ENCODE measurements around the gene WASHC2A. TPM values are rescaled to one million over a fixed set of nuclear protein-coding genes. Genes with fewer than 3 reads are reported as not detected.
A peak's percentile ranks its signal among the peaks of the same experiment; 100 is the strongest.
"Not testable (repeated sequence)": the region's sequence is repeated elsewhere in the genome, so short reads cannot be mapped to it uniquely, and the experiment has no call there.

WASHC2A gene, protein sequence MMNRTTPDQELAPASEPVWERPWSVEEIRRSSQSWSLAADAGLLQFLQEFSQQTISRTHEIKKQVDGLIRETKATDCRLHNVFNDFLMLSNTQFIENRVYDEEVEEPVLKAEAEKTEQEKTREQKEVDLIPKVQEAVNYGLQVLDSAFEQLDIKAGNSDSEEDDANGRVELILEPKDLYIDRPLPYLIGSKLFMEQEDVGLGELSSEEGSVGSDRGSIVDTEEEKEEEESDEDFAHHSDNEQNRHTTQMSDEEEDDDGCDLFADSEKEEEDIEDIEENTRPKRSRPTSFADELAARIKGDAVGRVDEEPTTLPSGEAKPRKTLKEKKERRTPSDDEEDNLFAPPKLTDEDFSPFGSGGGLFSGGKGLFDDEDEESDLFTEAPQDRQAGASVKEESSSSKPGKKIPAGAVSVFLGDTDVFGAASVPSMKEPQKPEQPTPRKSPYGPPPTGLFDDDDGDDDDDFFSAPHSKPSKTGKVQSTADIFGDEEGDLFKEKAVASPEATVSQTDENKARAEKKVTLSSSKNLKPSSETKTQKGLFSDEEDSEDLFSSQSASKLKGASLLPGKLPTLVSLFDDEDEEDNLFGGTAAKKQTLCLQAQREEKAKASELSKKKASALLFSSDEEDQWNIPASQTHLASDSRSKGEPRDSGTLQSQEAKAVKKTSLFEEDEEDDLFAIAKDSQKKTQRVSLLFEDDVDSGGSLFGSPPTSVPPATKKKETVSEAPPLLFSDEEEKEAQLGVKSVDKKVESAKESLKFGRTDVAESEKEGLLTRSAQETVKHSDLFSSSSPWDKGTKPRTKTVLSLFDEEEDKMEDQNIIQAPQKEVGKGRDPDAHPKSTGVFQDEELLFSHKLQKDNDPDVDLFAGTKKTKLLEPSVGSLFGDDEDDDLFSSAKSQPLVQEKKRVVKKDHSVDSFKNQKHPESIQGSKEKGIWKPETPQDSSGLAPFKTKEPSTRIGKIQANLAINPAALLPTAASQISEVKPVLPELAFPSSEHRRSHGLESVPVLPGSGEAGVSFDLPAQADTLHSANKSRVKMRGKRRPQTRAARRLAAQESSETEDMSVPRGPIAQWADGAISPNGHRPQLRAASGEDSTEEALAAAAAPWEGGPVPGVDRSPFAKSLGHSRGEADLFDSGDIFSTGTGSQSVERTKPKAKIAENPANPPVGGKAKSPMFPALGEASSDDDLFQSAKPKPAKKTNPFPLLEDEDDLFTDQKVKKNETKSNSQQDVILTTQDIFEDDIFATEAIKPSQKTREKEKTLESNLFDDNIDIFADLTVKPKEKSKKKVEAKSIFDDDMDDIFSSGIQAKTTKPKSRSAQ (N-terminal part only)
- total RNA-seq, result 10 to 100 TPM; 20.1 to 64.2 (median 36.7) TPM
- 10 to 100 TPM; 13.8 to 21.0 TPM for polyA plus RNA-seq
- long read RNA-seq, donor 1, full-length matches to known transcripts, result 29 of 106 reads
- long read RNA-seq, donor 1, partial matches to known transcripts, result 39 of 106 reads
- long read RNA-seq, donor 1, other reads (novel, unspliced or antisense), result 38 of 106 reads
- long read RNA-seq, donor 2, full-length matches to known transcripts, result 18 of 112 reads
- long read RNA-seq, donor 2, partial matches to known transcripts, result 64 of 112 reads
- long read RNA-seq, donor 2, other reads (novel, unspliced or antisense), result 30 of 112 reads
- long read RNA-seq, donor 3, full-length matches to known transcripts, result 43 of 99 reads
- long read RNA-seq, donor 3, partial matches to known transcripts, result 33 of 99 reads
- long read RNA-seq, donor 3, other reads (novel, unspliced or antisense), result 23 of 99 reads

DNA sequence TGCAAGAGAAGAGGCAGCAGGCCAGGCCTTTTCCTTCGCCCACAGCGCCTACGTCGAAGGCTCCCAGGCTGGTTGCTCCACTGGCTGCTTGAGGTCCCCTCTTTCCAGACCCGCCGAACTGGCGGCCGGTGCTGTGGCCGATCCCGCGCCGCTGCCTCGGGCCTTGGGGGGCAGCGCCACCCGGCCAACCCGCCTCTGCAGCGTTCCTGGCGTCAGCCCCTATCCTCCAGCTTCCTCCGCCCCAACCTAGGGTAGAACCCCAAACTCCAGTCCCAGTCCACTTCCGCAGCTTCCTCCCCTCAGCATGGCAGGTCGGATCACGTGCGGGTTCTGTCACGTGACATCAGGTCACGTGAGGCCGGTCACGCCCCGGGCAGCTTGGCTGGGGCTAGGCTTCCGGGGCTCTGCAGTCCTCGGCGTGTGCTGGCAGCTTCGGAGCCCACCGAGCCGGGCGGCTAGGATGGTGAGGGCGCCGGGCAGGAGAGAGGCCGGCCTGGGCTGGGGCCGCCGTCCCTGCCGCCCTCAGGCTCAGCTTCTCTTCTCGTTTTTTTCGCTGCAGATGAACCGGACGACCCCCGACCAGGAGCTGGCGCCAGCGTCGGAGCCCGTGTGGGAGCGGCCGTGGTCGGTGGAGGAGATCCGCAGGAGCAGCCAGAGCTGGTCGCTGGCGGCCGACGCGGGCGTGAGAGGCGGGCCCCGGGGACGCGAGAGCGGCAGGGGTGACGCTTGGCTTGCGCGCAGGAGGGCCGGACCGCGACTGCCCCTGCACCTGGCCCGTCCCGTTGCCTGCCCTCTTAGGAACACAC is at the start of gene WASHC2A:
Gene WASHC2A, plus strand, starts transcription at position 409 of the 806 bp plus-strand sequence. Its CDS starts 52 bp downstream, at position 461.
- 0% methylated on average over 4 to 54 of the region's 73 CpGs for WGBS, 4 donors

DNA sequence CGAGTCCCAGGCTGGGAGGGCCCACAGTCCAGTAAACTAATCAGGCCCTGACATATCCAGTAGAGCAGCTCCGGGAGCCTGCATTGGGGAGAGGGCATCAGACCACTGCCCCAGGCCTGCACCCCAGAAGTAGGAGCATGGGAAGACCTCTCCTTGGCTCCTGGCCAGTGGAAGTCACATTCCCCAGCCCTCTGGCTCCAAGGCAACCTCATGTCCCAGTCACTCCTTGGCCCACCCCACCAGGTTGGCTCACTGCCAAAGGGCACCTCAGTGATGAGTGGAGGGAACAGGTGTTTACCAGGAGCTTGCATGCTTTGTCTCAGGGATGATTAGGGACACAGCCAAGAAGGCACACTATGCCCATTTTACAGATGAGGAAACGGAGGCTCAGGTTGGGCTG is 48.5 kb upstream of the WASHC2A start:
- H3K27ac ChIP-seq; intact Hi-C loops (cut with DNase I); H3K9me3 ChIP-seq; H3K4me1 ChIP-seq; H3K27me3 ChIP-seq; ATAC-seq; H3K4me3 ChIP-seq; DNase-seq; H3K36me3 ChIP-seq: not testable (repeated sequence)
- WGBS, 4 donors, result 87 to 93% (median 92%) methylated on average over 3 of the region's 3 CpGs; no CpG with 5 or more reads in 1 of the 4 donors

More for the DNA sequence above, at the start of gene WASHC2A:
- DNase-seq (peak; percentile 91 to 96 (median 93)), ATAC-seq (peak; percentile 94 to 99 (median 99))
- H3K27me3 ChIP-seq; H3K9me3 ChIP-seq; intact Hi-C loops (cut with DNase I): not testable (repeated sequence)
- H3K36me3 ChIP-seq, result peaks cover 0 to 15% (median 2%) of the 10 kb centered on the region in 9 donors
- H3K27ac ChIP-seq, result peak within 1 kb of the TSS in 11 of 12 donors; percentile 69 to 83 (median 78)
- H3K4me3 ChIP-seq, result peak within 1 kb of the TSS; percentile 63 to 90 (median 81)
- H3K4me1 ChIP-seq, result peaks cover 0 to 14% (median 5%) of the 10 kb centered on the region in 12 donors
- peak in 1 of 2 donors; percentile 35 for TF ChIP-seq POLR2A (IDR thresholded peaks at IDR 0.05)

- H3K27ac ChIP-seq; H3K27me3 ChIP-seq; H3K4me1 ChIP-seq; H3K9me3 ChIP-seq; H3K4me3 ChIP-seq; DNase-seq; intact Hi-C loops (cut with DNase I); H3K36me3 ChIP-seq; ATAC-seq: not testable (repeated sequence)
- 79 to 92% (median 84%) methylated on average over 7 to 13 of the region's 13 CpGs for WGBS, 4 donors
These were observed 47.2 kb upstream of the WASHC2A start for GRCh38 chr10:50020451-50021024.

GRCh38 chr10:50021646-50022045 is 46.1 kb upstream of the WASHC2A start:
- DNase-seq, result no peak
- no peak overlapping the region for H3K4me3 ChIP-seq
- ATAC-seq, result no peak
- TF ChIP-seq CTCF (IDR thresholded peaks at IDR 0.05) (no peak), POLR2A (IDR thresholded peaks at IDR 0.05) (no peak)
- intact Hi-C loops (cut with DNase I), result no loop called here
- no peaks in the 10 kb centered on the region for H3K4me1 ChIP-seq
- H3K27me3 ChIP-seq, result peaks cover 0 to 11% (median 0%) of the 10 kb centered on the region in 9 donors
- H3K27ac ChIP-seq, result no peak overlapping the region
- no peaks in the 10 kb centered on the region for H3K9me3 ChIP-seq
- no peaks in the 10 kb centered on the region for H3K36me3 ChIP-seq
- 66 to 86% (median 80%) methylated on average over 3 of the region's 3 CpGs for WGBS, 4 donors

DNA sequence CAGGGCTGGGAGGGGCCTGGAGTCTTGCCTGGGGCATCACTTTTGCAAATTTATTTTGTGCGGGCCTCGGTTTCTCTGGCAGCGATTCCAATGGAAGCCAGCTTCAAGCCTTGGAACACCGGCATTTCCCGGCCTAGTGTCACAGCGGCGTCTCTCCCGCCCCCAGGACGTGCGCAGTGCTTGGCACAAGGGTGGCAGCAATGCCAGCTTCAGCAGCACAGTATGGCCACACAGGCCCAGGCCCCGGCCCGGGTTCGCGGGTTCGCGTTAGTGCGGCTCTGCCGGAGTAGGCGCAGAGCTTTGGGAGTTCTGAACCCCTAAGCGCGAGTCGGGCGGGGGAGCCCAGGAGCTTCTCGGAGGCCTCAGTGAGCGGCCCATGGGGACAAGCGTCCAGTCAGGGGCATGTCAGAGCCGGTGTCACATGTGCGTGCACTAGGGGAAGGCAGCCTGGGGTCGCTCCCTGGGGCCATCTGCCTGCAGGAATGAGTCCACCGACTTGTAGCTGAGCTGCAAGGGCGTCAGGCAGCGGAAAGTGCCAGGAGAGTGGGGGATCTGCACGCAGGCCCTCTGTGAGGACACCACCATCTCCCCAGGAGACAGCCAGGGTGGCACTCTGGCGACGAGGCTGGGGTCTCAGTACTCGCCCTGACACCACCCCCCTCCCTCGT is 42.9 kb upstream of the WASHC2A start:
- DNase-seq; H3K4me1 ChIP-seq; H3K36me3 ChIP-seq; H3K4me3 ChIP-seq; H3K27ac ChIP-seq; intact Hi-C loops (cut with DNase I); H3K9me3 ChIP-seq: not testable (repeated sequence)
- peaks cover 0 to 11% (median 0%) of the 10 kb centered on the region in 9 donors for H3K27me3 ChIP-seq
- WGBS, 4 donors, result 26 to 49% (median 42%) methylated on average over 3 to 30 of the region's 37 CpGs
- ATAC-seq, result peak in 1 of 4 donors; percentile 24
